Peyer's patch (tissue), 4 donors: Measurements from ENCODE around the gene IL4I1.

Experiments
- POLR2A ChIP-seq, 2 donors: fragments of 450-650 bp; IDR thresholded peaks; one replicate each; pipeline ENCODE4 v1.5.1; 2017; ENCODE audit warnings: antibody characterized with exemption in 2 of 2, mild to moderate bottlenecking in 2 of 2, moderate library complexity in 2 of 2
- TF ChIP-seq, protein P1 (sequence below), 6 experiments: fragments of 450-650 bp in 4 of 6; fragments of 200-600 bp in 2 of 6; sonication (generic) in 1 of 6; IDR thresholded peaks; one replicate each; pipeline ENCODE4 v1.5.1; 2017 to 2019; ENCODE audit warnings: antibody characterized with exemption in 6 of 6, mild to moderate bottlenecking in 3 of 6, moderate library complexity in 1 of 6

DNA sequence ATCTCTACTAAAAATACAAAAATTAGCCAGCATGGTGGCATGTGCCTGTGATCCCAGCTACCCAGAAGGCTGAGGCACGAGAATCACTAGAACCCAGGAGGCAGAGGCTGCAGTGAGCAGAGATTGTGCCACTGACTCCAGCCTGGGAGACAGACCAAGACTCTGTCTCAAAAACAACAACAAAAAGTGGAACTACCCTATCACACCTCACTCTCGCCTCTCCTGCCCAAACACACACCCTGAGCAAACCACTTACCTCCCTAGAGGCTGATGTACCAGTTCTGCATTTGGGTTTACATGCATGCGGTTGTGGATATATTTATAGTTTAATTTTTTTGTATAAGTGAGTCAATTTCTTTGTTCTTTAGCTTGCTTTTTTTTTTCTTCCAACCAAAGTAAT, 53.4 kb downstream of the IL4I1 start:
- TF ChIP-seq, protein P1, sequence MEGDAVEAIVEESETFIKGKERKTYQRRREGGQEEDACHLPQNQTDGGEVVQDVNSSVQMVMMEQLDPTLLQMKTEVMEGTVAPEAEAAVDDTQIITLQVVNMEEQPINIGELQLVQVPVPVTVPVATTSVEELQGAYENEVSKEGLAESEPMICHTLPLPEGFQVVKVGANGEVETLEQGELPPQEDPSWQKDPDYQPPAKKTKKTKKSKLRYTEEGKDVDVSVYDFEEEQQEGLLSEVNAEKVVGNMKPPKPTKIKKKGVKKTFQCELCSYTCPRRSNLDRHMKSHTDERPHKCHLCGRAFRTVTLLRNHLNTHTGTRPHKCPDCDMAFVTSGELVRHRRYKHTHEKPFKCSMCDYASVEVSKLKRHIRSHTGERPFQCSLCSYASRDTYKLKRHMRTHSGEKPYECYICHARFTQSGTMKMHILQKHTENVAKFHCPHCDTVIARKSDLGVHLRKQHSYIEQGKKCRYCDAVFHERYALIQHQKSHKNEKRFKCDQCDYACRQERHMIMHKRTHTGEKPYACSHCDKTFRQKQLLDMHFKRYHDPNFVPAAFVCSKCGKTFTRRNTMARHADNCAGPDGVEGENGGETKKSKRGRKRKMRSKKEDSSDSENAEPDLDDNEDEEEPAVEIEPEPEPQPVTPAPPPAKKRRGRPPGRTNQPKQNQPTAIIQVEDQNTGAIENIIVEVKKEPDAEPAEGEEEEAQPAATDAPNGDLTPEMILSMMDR (IDR thresholded peaks at IDR 0.05): no peak
- TF ChIP-seq POLR2A (IDR thresholded peaks at IDR 0.05): no peak
